ENCODE measurements around the gene PPP5C.

- TF ChIP-seq CTCF (IDR thresholded peaks at IDR 0.05; ENCODE audit: insufficient read depth, low read length, poor library complexity, severe bottlenecking) (no peak), EZH2phosphoT487 (conservative IDR thresholded peaks at IDR 0.05; ENCODE audit: low read length) (no peak)
These were observed 65.9 kb downstream of the PPP5C start for GRCh38 chr19:46412650-46413261.

Measured in SU-DHL-6 (cell line).